Measurements from ENCODE around the gene SKIL.
A peak's percentile ranks its signal among the peaks of the same experiment; 100 is the strongest.

The SKIL gene

DNA sequence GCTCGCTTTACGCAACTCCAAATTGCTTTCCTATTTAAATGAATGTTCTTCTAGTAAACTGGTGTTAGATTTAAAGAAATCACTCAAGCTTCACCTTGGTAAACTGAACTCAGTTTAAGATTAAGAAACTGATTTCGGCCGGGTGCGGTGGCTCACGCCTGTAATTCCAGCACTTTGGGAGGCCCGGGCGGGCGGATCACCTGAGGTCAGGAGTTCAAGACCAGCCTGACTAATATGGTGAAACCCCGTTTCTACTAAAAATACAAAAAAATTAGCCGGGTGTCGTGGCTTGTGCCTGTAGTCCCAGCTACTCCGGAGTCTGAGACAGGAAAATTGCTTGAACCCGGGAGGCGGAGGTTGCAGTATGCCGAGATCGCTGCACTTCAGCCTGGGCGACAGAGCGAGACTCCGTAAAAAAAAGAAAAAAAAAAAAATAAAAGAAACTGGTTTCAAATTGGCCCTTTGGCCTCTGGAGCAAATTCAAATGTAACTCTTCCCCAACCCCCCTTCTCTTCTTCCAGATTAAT lies 1.7 kb downstream of the SKIL start:
- no peak for DNase-seq
- TF ChIP-seq POLR2A (IDR thresholded peaks at IDR 0.05; ENCODE audit: low read length) (no peak), GATA1 (IDR thresholded peaks at IDR 0.05; ENCODE audit: low read depth, low read length) (no peak)

DNA sequence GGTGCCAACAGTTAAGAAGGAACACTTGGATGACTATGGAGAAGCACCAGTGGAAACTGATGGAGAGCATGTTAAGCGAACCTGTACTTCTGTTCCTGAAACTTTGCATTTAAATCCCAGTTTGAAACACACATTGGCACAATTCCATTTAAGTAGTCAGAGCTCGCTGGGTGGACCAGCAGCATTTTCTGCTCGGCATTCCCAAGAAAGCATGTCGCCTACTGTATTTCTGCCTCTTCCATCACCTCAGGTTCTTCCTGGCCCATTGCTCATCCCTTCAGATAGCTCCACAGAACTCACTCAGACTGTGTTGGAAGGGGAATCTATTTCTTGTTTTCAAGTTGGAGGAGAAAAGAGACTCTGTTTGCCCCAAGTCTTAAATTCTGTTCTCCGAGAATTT lies 3.0 kb downstream of the SKIL start:
- DNase-seq = no peak
- TF ChIP-seq POLR2A (IDR thresholded peaks at IDR 0.05; ENCODE audit: low read length) (no peak), GATA1 (IDR thresholded peaks at IDR 0.05; ENCODE audit: low read depth, low read length) (no peak)

DNA sequence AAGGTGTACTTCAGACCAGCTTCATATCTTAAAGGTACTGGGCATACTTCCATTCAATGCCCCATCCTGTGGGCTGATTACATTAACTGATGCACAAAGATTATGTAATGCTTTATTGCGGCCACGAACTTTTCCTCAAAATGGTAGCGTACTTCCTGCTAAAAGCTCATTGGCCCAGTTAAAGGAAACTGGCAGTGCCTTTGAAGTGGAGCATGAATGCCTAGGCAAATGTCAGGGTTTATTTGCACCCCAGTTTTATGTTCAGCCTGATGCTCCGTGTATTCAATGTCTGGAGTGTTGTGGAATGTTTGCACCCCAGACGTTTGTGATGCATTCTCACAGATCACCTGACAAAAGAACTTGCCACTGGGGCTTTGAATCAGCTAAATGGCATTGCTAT lies 3.4 kb downstream of the SKIL start:
- DNase-seq = no peak
- TF ChIP-seq GATA1 (IDR thresholded peaks at IDR 0.05; ENCODE audit: low read depth, low read length) (no peak), POLR2A (IDR thresholded peaks at IDR 0.05; ENCODE audit: low read length) (no peak)

DNA sequence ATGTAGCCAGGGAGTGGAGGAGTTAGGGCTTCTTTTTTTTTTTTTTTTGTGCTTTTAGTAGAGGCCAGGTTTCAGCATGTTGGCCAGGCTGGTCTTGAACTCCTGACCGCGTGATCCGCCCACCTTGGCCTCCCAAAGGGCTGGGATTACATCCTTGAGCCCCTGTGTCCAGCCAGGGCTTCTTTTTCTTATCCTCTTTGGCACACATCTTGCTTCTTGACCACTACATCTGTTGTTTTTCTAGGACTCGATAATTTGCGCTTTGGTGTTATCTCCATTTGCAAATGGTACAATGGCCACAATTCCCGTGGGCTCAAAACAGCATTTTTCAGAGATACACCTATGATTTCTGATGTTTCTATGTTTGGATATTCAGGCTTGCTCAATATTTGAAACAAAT lies 4.2 kb downstream of the SKIL start:
- DNase-seq = no peak
- no peak for TF ChIP-seq POLR2A (IDR thresholded peaks at IDR 0.05; ENCODE audit: low read length)

DNA sequence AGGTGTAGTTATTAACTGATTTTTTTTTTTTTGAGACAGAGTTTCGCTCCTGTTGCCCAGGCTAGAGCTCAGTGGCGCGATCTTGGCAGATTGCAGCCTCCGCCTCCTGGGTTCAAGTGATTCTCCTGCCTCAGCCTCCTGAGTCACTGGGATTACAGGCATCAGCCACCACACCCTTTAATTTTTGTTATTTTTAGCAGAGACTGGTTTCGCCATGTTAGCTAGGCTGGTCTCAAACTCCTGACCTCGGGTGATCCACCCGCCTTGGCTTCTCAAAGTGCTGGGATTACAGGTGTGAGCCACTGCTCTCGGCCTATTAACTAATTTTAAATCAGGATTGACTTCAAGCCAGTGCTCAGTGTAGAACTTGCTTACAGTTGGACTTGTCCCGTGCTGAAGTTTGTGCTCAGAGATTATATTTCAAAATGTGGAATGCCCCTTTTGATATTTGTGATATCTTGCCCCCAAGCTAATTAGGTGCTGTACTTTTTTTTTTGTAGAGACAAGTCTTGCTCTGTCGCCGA lies 6.0 kb downstream of the SKIL start:
- no peak for DNase-seq
- no peak for TF ChIP-seq GATA1 (IDR thresholded peaks at IDR 0.05; ENCODE audit: low read depth, low read length)
- no peak for TF ChIP-seq POLR2A (IDR thresholded peaks at IDR 0.05; ENCODE audit: low read length)

DNA sequence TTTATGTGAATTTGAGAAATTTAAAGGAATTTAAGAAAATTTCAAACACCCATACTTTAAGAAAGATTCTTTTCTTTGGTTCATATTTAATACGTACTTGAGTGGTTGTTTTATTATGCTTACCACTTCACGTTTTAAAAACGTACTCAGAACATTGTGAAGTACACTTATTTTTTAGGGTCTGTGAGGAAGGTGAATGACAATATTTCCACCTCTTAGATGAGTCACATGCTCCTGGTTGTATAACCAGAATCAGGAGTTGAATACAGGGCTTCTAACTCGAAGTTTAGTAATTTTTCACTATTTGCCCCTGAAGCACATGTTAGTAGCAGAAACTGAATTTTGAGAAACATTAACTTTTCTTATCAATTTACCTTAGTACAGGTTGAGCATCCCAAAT lies 7.5 kb downstream of the SKIL start:
- TF ChIP-seq POLR2A (IDR thresholded peaks at IDR 0.05; ENCODE audit: low read length) (no peak), GATA1 (IDR thresholded peaks at IDR 0.05; ENCODE audit: low read depth, low read length) (no peak)
- no peak for DNase-seq

DNA sequence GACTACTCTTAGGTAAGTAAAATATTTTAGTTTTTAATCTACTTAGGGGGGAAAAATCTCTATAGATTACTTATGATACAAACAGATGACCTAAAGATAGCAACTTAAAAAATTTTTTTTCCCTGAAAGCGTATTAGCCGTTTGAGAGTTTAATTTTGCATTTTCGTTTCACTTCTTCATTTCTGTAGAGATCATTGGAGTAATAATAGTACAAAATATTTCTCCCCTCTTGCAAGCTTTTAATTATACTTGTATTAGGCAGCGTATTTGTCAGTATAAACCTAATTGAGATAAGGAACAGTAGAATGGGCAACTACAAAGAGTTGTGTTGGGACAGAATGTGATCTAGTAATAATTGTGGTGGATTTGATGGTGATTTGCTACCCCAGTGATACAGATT lies 10.3 kb downstream of the SKIL start:
- TF ChIP-seq POLR2A (IDR thresholded peaks at IDR 0.05; ENCODE audit: low read length) (no peak), GATA1 (IDR thresholded peaks at IDR 0.05; ENCODE audit: low read depth, low read length) (no peak)

DNA sequence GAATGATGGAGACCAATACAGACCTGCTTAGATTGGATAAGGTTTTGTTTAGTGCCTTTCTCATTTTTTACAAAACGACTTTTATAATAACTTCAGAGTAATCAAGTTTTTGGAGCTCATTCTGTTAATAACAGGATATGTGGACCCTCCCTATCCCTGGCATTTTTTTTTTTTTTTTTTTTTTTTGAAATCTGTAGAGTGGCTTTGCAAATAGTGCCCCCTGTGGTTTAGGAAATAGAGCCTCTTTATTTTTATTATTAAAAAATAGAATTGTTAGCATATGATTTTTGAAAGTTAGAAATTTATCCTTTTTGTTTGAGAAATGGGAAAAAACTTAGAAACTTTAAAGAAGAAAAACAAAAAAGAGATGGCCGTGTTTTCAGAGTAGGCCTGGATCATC lies 11.4 kb downstream of the SKIL start:
- no peak for TF ChIP-seq GATA1 (IDR thresholded peaks at IDR 0.05; ENCODE audit: low read depth, low read length)
- TF ChIP-seq POLR2A (IDR thresholded peaks at IDR 0.05; ENCODE audit: low read length) = no peak
- peak; percentile 19 to 48 for DNase-seq

More for the DNA sequence above, 10.3 kb downstream of the SKIL start:
- DNase-seq = no peak

DNA sequence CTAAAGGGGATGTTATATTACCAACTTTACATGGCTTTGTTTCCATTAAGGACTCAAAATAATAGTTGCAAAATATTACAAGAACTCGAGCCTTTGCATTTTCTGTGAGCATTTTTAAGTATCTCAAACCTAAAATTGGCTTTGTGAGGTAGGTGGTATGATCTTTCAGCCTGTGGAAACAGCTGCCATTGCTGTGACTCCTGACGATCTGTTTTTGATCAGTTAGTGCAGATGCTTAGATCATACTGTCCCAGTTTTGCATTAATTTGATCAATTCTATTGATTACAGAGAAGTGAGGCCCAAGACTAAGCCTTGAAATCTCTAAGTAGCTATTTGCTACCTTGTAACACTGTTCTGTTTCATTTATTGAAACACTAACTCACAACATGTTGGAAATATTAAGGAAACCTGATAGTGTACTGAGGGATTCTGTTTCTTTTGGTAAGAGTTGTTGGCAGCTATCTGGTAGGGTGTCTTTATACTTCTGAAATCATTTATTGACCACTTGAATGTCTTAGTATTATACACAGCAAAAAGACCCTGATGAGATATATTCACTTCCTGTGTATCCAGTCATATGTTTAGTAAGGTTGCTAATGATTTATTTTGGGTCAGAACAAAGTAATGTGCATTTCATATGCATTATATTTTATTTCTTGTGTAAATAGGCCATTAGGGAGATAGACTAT lies 14.8 kb downstream of the SKIL start:
- no peak for DNase-seq
- TF ChIP-seq POLR2A (IDR thresholded peaks at IDR 0.05; ENCODE audit: low read length) (no peak), GATA1 (IDR thresholded peaks at IDR 0.05; ENCODE audit: low read depth, low read length) (no peak)

DNA sequence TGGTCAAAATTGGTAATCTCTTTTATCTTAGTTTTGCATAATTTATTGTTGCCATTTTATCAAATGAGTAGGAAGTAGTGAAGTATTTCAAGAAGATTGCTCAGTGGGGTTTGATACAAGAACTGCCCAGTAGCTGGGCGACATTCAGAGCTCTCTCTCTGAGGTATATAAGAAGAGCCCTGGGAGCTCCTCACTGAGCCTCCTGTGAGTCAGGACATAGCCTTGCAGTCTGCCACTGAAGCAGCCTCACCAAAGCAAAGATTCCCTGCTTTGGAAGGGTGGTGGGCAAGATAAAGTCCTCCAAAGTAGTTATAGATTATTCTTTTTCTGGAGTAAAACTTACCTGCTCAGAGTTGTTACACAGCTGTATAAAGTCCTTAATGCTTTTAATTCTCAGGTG lies 26.1 kb downstream of the SKIL start:
- no peak for TF ChIP-seq GATA1 (IDR thresholded peaks at IDR 0.05; ENCODE audit: low read depth, low read length)
- TF ChIP-seq POLR2A (IDR thresholded peaks at IDR 0.05; ENCODE audit: low read length) = no peak
- no peak for DNase-seq

DNA sequence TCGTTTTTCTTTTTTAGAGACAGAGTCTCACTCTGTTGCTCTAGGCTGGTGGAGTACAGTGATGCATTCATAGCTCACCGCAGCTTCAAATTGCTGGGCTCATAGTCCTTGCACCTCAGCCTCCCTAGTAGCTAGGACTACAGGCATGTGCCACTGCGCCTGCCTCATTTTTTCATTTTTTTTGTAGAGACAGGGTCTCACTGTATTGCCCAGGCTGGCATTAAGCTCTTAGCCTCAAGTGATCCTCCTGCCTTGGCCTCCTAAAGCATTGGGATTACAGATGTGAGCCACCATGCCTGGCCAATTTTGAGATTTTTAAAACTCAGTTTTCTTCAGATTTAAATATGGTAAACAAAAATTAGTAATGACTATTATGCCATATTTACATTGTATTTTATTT lies 29.0 kb downstream of the SKIL start:
- DNase-seq = no peak
- no peak for TF ChIP-seq GATA1 (IDR thresholded peaks at IDR 0.05; ENCODE audit: low read depth, low read length)
- no peak for TF ChIP-seq POLR2A (IDR thresholded peaks at IDR 0.05; ENCODE audit: low read length)

DNA sequence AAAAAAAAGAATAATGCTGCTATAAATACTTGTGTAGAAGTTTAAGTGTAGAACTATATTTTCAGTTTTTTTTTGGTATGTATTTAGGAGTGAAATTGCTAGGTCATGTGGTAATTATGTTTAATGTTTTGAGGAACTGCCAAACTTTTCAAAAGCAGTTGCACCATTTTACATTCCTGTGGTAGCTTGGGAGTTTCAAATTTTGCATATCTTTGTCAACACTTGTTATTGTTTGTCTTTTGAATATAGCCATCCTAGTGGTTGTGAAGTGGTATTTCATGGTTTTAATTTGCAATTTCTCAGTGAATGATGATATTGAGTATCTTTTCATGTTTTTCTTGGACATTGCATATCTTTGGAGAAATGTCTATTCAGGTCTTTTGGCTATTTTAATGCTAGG lies 30.4 kb downstream of the SKIL start:
- TF ChIP-seq GATA1 (IDR thresholded peaks at IDR 0.05; ENCODE audit: low read depth, low read length) (no peak), POLR2A (IDR thresholded peaks at IDR 0.05; ENCODE audit: low read length) (no peak)
- no peak for DNase-seq

DNA sequence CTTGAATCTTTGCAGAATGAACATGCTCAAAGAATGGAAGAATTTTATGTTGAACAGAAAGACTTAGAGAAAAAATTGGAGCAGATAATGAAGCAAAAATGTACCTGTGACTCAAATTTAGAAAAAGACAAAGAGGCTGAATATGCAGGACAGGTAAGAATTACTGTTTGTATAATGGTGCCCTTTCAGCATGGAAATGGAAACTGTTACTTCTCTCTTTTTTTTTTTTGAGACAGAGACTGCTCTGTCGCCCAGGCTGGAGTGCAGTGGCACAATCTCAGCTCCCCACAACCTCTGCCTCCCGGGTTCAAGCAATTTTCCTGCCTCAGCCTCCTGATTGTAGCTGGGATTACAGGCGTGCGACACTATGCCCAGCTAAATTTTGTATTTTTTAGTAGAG lies 33.6 kb downstream of the SKIL start:
- TF ChIP-seq GATA1 (IDR thresholded peaks at IDR 0.05; ENCODE audit: low read depth, low read length) (no peak), POLR2A (IDR thresholded peaks at IDR 0.05; ENCODE audit: low read length) (no peak)
- DNase-seq = no peak

DNA sequence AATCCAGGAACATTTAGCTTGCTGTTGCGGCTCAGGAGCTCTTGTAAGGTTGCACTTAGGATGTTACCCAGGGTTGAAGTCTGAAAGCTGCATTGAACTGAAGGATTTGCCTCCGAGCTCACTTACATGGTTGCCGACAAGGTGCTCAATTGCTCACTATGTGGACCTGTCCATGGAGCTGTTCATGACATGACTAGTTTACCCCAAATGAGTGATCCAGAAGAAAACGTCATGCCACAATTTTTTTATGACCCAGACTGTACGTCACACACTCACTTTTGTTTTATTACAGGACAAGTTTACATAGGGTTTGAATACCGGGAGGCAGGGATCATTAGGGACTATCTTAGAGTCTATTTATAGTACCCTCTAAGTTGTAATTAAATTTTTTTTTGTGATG lies 40.2 kb downstream of the SKIL start:
- no peak for DNase-seq
- TF ChIP-seq GATA1 (IDR thresholded peaks at IDR 0.05; ENCODE audit: low read depth, low read length) = no peak
- TF ChIP-seq POLR2A (IDR thresholded peaks at IDR 0.05; ENCODE audit: low read length) = no peak

DNA sequence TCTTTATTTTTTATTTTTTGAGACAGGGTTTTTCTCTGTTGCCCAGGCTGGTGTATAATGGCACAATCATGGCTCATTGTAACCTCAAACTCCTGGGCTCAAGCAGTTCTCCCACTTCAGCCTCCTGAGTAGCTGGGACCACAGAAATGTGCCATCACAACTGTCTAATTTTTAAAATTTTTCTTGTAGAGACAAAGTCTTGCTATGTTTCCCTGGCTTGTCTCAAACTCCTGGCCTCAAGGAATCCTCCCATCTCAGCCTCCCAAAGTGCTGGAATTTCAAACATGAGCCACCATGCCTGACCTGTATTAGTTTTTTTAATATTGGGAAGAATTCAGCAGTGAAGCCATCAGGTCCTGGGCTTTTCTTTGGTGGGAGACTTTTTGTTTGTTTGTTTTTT lies 47.6 kb downstream of the SKIL start:
- TF ChIP-seq GATA1 (IDR thresholded peaks at IDR 0.05; ENCODE audit: low read depth, low read length) (no peak), POLR2A (IDR thresholded peaks at IDR 0.05; ENCODE audit: low read length) (no peak)
- DNase-seq = no peak
